ENCODE data around the gene KRT20.

Gene KRT20

DNA sequence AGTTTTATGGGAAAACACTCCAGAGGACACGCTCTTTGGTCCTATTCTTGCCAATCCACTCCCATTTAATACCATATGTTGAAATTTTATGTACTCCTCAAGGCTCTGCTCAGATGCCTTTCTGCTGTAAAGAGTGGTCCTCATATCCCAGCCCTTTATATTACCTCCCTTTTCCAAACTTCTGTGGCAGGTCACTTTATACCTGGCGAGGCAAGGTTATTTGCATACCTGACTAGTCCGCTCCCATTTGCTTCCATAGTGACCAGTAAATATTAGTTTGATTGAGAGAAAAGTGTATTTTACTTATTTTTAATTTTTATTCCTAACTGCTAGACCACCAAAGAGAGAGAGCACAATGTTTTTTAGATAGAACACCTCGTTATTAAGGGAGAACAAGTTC, 35.3 kb downstream of the KRT20 start:
- no peak for DNase-seq

DNA sequence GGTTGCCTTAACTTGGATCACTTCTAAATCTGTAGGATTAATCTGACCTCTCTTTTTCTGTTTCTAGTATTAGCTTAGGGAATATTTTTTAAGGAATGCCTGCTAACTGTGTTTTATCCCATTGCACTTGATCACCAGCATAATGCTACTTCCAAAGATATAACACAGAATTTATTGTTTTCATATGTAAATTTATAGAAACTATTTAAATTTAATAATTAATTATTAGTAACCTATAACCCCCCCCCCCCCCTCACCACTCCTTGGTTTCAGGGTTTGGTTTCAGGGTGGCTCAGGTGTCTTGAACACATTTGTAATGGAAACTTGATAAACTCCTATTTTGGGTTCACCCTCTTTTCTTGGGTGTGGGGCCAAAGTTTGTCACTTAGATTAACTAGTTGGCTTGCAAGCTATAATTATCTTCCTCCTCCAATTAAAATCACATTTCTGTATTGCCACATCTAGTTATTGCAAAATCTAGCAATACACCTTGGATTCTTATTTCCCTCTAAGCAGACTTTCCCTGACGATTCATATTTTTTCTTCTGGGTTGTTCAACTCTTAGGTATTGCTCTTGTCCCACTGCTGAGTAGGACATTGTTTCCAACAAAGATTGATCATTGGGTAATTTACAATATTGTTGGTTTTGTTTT, 36.3 kb downstream of the KRT20 start:
- no peak for DNase-seq

DNA sequence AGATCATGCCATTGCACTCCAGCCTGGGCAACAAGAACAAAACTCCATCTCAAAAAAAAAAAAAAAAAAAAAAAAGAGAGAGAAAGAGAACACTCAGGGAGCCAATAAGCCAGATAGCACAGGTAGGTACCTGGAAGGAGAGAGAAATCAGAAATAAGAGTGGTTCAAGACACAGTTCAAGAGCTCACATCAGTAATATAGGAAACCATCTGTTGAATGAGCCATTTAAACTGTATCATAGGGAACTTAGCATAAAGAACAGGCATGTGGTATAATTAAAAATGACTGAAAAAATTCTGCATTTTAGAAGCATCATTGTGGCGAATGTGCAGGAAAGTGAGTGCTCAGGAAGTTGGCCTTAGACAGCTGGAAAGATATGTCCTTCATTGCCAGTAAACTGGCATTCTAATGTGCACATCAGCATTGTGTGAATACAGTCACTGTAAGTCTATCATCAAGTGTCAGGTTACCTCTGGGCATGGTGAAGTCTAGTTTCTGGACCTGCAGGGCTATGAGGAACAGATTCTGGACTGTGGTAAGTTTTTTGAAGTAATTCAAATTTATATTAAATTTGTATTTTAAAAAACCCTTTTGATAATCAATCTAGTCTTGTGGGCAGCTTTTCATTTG, 38.4 kb downstream of the KRT20 start:
- DNase-seq, result no peak

DNA sequence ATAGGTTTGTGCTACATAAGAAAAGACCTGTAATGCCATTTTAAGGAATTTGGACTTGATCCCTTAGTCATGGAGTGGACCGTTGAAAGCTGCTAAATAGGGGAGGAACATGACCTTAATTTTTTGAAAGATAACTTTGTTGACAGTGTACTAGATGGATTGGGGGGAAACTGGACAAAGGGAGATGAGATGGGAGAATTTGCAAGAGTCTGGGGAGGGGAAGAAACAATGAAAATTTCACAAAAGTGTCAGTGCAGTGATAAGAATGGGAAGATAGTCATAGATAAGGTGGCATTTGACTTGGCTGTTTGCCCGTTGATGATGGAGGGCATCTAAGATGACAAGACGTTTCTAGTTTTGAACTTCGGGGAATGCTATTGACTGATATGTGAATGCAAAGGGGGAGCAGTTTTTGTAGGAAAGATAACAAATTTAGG, 40.4 kb downstream of the KRT20 start:
- no peak for DNase-seq

DNA sequence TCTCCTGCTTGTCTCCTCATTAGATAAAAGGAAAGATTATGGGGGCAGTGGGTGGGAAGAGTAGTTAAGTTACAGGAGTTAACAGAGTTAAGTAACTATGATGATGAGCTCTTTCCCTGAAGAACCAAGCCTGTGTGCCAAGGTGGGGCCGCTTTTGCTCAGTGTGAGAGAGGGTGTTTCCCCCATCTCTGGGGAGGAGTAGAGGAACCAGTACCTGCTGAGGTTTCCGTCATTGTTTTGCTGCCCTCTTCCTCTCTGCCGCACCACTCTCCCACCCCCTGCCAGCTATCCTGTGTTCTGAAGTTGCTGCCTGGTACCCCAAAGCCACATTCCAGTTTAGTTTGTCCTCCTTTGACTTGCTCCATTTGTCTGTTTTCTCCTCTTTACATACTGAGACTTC, 41.8 kb downstream of the KRT20 start:
- no peak for DNase-seq

DNA sequence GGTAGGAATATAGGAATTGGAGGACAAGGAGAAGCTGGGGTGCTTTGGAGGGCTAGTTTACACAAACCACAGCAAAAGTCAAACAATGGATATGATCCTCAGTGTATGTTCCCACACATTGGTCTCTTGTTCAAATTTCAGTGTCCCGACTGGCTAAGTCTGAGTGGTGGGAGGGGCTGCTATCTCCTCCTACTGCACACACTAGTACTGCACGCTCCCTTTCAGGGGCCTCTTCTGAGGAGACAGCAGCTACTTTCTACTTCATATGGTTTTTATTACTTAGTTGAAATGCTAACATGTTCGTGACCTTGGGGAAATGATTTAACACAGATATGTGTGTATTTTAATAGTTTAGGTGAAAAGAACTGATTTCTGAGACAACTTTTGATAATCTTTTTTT, 43.8 kb downstream of the KRT20 start:
- DNase-seq, result no peak

DNA sequence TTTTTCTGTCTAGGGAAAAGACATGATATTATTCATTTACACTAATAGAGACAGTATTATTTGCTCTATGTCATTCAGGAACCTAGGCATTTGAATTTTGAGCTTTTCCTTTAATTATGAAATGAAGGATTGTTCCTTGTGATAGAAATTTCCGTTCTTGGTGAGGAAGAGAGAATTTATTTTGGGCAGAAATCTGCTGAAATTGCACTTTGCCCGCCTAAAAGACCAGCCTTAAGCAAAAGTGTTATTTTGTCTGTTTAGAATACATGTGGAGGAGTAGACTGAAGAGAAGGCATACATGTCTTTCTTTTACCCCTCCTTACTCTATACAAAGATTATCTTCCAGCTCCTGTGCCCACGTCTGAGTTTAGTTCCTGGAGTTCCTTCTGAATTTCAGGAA, 45.8 kb downstream of the KRT20 start:
- DNase-seq, result no peak

DNA sequence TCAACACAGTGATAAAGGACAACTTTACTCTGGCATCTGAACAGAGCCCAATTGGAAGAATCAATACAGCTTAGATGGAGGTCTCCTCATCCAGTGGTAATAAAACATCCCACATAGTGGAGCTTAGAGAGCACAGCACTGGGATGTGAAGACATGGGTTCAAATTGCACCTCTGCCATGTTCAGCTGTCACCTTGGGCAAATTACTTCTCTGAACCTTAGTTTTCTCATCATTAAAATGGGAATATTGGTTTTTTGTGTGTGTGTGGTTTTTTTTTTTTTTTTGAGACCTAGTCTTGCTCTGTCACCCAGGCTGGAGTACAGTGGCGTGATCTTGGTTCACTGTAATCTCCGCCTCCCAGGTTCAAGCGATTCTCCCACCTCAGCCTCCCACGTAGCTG, 49.0 kb downstream of the KRT20 start:
- no peak for DNase-seq

DNA sequence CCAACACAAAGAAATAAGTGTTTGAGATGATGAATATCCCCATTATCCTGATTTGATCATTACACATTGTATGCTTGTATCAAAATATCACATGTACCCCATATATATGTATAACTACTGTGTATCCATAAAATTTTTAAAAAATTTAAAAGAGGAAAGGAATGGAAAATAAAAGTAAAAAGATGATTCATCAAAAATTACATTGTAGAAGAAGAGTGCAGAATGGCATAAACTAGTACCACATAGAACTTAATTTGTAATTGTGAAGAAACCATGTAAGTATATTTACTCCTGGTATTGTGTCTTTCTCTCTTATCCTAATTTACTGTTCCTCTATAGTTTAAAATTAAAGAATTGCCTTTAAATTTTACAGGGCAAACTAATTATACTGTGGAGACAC, 51.2 kb downstream of the KRT20 start:
- DNase-seq, result no peak

DNA sequence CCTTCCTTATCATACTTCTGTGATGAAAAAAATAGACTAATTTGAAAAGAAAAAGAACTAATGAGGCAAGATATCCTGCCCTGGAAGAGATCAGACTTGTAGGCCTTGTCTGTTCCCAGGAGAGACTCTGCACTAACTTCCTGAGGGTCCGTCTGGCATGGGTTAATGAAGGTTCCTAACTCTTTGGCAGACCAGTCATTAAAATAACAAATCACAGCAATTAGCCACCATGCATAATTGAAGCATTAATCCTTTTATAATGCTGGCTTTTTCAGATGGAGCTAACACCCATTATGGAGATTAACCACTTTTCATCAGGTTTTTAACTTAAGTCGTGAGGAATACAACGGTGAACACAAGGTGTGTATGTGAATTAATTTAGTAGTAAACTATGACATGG, 52.2 kb downstream of the KRT20 start:
- no peak for DNase-seq

DNA sequence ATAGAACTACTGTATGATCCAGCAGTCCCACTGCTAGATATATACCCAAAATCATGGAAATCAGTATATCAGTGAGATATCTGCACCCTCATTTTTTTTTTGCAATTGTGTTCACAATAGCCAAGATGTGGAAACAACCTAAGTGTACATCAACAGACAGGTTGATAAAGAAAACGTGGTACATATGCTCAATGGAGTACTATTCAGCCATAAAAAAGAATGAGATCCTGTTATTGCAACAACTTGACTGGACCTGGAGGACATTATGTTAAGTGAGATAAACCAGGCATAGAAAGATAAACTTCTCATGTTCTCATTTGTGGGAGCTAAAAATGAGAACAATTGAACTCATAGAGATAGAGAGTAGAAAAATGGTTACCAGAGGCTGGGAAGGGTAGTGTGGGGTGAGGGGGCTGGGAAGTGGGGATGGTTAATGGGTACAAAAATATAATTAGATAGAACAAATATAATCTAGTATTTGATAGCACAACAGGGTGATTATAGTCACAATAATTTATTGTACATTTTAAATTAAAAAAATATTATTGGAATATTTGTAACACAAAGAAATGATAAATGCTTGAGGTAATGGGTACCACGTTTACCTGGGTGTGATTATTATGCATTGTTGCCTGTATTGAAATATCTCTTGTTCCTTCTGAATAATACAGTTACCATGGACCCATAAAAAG, 54.8 kb downstream of the KRT20 start:
- DNase-seq, result no peak

DNA sequence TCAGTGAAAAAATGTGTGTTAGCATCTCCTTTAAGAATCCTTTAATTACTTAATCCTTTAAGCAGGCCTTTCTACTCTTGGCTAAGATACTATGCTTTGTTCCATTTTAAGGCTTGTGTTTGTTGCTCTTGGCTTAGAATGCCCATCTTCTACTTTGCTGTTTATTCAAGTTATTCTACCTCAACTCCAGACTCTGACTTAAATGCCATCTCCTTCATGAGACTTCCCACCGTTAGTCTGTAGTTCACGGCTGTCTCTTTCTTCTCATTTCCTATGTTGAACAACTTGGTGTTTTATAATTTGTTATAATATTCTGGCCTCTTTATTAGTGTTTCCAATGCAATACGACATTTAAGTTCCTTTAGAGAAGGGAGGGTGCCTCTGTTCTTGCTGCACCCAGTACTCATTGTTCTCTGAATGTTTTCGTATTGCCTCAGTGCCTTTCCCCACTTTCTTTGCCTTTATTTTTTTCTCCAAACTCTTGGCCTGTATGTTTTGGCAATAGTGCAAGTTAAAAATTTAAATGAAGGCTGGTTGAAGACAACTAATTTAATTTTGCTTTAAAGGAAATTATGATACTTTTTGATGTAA, 56.5 kb downstream of the KRT20 start:
- no peak for DNase-seq

DNA sequence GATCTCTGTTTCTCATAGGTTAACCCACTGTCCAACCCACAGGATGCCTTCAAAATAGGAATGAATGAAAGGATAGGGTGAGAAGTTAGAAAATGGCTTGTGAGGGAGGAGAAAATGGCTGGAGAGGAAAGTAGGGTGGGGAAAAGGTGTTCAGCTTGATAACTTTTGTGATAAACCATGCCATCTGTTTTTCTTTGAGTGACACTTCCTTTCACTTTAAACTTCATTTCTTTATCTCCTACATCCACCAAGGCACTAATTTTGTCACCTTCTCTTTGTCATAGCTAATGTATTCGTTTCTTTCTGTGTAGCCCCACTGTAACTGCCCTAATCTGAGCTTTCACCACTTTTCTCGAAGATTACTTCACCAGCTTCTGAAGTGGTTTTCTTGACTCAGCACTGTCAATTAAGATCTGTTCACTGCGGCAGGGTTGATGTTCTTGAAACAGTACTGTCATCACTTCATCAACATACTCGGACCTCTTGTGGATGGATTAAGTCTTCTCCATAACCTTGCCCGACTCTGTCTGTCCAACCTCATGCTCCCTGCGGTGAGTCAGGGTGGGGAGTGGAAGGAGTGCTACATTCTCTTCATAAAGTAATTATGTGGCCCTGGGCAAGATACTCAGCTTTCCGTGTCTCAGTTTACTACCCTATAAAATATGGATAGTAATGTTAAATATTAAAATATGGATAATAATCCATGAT, 57.1 kb downstream of the KRT20 start:
- DNase-seq, result no peak

Measured in CD4-positive, alpha-beta T cell treated with Interferon alpha-2 for 1 hour (primary cell).